CD4-positive, alpha-beta T cell treated with Interleukin-6 at 100 ng/mL for 8 hours (primary cell): ENCODE results near the gene ZNF765.
A peak's percentile ranks its signal among the peaks of the same experiment; 100 is the strongest.
"Not testable (repeated sequence)": the region's sequence is repeated elsewhere in the genome, so short reads cannot be mapped to it uniquely, and the experiment has no call there.

Experiments
- DNase-seq: peaks from one replicate; pipeline ENCODE4 v3.0.0-alpha.2; 2020; ENCODE audit warnings: mixed read lengths, low spot score

ZNF765 gene

DNA sequence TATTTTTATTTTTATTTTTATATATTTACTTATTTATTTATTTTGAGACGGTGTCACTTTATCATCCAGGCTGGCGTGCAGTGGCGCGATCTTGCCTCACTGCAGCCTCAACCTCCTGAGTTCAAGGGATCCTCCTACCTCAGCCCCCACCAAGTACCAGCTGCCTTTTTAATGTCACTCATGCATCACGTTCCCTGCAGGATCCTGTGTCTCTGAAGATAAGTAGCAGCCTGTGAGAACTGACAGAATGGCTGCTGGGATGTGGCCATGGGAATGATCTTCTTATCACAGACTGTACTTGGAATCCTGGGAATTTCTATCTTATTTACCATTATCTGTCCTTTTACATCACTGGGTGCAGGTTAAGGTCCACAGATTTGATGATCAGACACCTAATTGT is 27.6 kb downstream of the ZNF765 start:
- DNase-seq, result no peak

- not testable (repeated sequence) for DNase-seq
Measured at GRCh38 chr19:53423074-53423473, 28.1 kb downstream of the ZNF765 start.

- DNase-seq, result not testable (repeated sequence)
Measured at GRCh38 chr19:53423680-53424079, 28.7 kb downstream of the ZNF765 start.

DNA sequence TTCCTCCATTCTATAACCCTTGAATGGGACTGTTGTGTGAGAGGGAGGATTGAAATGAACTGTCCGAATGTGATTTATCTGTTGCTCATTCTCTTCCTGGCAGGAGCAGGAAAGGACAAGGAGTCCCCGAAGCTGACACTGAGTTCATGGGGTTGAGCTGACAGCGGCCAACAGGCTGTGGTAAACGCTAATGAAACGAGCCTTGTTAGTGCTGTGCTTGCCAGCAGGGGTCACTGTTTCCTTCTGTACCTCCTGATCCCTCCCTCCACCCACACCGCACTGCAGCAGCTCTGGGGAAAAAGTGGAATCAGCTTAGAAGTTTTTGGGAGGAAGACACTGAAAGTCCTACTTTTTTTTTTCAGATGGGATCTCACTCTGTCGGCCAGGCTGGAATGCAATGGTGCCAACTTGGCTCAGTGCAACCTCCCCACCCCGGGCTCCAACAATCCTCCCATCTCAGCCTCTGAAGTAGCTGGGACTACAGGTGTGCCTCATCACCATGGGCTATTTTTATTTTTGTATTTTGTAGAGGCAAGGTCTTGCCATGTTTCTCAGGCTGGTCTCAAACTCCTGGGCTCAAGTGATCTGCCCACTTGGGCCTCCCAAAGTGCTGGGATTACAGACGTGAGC is 30.1 kb downstream of the ZNF765 start:
- peak; percentile 67 for DNase-seq

- peak; percentile 95 for DNase-seq
Measured at GRCh38 chr19:53431399-53432087, 36.6 kb downstream of the ZNF765 start, which contains the start of gene ZNF761. ZNF761 (plus strand) TSS chr19:53431984; CDS start chr19:53447269, 15,285 bp downstream.

DNA sequence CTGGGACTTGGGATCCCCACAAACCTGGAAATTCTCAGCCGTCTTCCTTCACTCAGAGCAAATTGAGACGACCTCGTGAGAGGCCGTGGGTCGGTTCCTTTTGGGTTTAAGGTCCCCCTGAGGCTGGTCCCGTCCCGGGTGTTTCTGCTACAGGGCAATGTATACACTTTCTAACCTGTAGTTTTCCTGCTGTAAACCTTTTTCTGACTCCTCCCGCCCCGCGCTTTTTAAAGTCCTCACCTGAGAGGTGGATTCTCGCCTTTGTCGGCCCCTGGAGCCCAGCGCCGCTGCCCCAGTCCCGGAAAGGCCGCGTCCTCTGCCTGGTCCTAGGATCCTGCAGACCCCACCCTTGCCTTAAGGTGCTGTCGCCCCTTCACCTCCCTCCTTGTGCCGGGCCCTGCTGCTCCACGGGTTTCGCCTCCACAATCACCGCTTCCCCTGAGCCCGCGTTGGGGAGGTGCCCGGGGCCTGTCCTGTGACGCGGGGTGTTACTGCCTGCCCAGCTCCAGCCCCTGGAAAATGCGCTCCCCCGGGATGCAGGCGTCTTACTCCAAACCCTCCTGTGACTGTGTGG is 37.2 kb downstream of the ZNF765 start:
- DNase-seq, result no peak

GRCh38 chr19:53443809-53444208 is 48.9 kb downstream of the ZNF765 start:
- DNase-seq, result not testable (repeated sequence)

GRCh38 chr19:53447196-53447595 is 52.2 kb downstream of the ZNF765 start:
- DNase-seq, result not testable (repeated sequence)

DNA sequence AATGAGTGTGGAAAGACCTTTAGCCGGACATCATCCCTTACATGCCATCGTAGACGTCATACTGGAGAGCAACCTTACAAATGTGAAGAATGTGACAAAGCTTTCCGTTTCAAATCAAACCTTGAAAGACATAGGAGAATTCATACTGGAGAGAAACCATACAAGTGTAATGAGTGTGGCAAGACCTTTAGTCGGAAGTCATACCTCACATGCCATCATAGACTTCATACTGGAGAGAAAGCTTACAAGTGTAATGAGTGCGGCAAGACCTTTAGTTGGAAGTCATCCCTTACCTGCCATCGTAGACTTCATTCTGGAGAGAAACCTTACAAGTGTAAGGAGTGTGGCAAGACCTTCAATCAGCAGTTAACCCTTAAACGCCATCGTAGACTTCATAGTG is 60.9 kb downstream of the ZNF765 start:
- DNase-seq, result no peak

- DNase-seq, result not testable (repeated sequence)
Measured at GRCh38 chr19:53460131-53460721, 65.3 kb downstream of the ZNF765 start.

DNA sequence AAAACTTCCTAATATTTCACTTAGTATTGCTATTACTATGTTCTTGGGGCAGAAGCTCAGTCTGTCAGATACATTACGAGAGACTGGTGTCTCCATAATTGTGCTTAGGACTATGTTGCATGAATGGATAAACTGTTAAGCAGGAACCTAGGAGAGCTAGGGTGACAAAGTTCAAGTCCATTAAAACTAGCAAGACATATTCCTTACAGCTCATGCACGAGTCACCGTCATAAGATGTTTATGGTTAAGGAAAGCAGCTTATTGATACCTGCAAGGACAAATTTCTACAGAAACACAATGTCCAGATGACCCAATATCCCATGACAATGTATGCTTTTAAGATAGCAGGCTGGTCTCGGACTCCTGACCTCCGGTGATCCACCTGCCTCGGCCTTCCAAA is 66.9 kb downstream of the ZNF765 start:
- no peak for DNase-seq

DNA sequence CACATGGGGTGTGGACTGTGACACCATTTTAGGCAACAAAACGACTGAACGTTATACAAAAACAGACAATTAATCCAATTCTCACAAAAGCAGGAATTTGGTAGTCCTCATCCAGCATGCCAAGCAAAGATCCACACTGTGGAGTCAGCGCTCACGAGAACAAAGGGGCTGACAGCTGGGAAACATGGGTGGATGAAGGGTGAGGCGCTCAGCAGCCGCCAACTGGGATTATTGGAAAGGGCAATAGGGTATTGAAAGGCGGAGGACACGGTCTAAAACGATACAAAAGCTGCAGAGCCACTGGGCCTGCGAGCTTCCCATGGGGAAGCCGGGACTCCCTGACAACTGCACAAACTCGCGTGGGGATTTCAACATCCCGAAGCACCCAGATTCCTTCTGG is 67.9 kb downstream of the ZNF765 start:
- no peak for DNase-seq

DNA sequence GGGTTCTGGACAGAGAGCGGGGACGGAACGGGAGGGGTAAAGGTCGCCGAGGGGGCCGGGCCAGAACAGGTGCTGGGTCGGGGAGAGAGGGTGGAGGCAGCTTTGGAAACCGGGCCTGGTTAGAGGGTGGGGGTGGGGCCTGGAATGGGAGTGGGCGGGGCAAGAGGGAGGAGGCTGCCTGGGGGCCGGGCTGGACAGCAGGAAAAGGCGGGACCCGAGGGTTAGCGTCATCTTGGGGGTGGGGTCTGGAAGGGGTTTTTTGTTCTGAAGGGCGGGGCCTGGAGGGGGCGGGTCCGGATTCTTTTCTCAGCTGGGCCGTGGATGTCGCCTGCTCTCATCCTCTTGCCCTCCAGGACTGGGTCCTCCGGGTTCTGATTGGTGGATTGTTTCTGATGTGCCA is 68.3 kb downstream of the ZNF765 start:
- DNase-seq, result no peak

GRCh38 chr19:53466726-53467484 is 72.0 kb downstream of the ZNF765 start:
- DNase-seq, result no peak

GRCh38 chr19:53467485-53468262 is 72.7 kb downstream of the ZNF765 start, which contains the start of gene ZNF813:
ZNF813 (plus strand) TSS chr19:53467733; CDS start chr19:53483823, 16,090 bp downstream.
- peak; percentile 94 for DNase-seq

- DNase-seq, result not testable (repeated sequence)
Measured at GRCh38 chr19:53468628-53469027, 73.7 kb downstream of the ZNF765 start.

DNA sequence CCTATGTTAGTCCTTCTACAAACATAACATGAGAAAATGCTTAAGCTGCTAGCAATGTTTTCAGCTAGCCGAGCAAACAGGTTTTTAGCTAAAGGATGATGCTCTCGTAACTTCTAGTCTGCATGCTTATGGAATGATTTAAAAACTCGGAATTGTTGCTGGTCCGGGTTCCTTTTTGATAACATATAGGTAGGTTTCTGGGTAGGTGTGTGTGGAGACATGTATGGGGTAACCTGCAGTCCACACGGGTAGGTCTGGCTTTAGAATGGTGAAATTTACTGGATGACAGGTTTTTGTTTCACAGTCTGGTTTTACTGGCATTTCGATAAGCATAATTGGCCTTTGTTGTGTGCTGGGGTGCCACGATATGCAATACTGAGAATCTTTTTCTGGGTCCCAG is 77.0 kb downstream of the ZNF765 start:
- DNase-seq, result no peak

- DNase-seq, result not testable (repeated sequence)
Measured at GRCh38 chr19:53474832-53475231, 79.9 kb downstream of the ZNF765 start.

- DNase-seq, result not testable (repeated sequence)
Measured at GRCh38 chr19:53475470-53475869, 80.5 kb downstream of the ZNF765 start.
